H54 (cell line): ENCODE data around the gene DCTN5.
"Not testable (repeated sequence)": the region's sequence is repeated elsewhere in the genome, so short reads cannot be mapped to it uniquely, and the experiment has no call there.

Source experiments
- DNase-seq: peaks from one replicate; pipeline ENCODE4 v3.0.0; 2011; ENCODE audit warnings: low spot score, mixed read lengths; ENCODE audit not compliant: insufficient read length
- FAIRE-seq: peaks from 3 replicates; lab custom pipeline; 2011; peaks lifted over from hg19 to GRCh38; lab: Jason Lieb, UNC
- POLR2A ChIP-seq: IDR thresholded peaks from 2 replicates; pipeline ENCODE4 v1.6.1; 2011; ENCODE audit warnings: low read depth, mild to moderate bottlenecking, low read length

Gene DCTN5

DNA sequence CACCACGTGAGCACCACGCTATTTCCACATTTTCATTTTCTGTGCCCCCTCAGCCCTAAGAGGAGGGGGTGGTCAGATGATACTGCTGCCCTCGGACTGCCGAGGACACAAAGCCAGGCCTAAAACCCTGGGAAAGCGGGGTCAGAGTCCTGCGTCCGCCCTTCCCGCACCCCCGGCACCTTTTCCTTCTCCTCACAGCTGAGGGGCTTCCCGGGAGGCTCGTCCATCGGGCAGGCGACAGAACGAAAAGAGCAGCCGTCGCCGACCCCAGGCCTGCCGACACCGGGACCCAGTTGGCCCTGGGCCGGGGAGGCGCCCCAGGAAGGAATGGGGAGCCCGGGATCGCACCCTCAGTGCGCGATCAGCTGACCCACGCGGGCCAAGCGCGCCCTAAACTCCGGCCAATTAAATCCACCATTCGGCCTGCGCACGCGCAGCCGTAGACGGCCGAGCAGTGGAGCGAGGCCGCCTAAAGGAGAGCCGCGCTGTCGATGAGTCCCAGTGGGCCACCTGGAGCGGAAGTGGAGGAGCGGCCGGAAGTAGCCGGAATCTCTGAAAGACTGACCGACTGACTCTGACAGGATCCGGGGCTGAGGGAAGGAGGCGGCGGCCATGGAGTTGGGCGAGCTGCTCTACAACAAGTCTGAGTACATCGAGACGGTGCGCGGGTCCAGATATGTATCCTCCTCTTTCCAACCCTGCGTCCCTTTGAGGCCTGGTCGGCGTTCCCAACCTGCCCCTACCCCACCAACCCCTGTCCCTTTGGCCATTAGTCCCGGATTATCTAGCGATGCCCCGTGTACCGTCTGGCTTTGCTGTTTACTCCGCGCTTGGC, at the start of gene DCTN5, which contains the start of gene PALB2:
DCTN5 (plus strand) TSS at position 536 of the 835 bp plus-strand sequence; CDS start at position 613, 77 bp downstream.
PALB2 (minus strand) TSS at position 380 of the 835 bp plus-strand sequence; CDS start at position 227, 153 bp downstream.
- FAIRE-seq, result peak; percentile 36
- peak; percentile 48 for TF ChIP-seq POLR2A

GRCh38 chr16:23594186-23594585, 47.1 kb upstream of the DCTN5 start:
- DNase-seq (no peak), FAIRE-seq (no peak)
- TF ChIP-seq POLR2A, result no peak

More for the DNA sequence above, at the start of gene DCTN5, which contains the start of gene PALB2:
- DNase-seq, result peak; percentile 78

GRCh38 chr16:23595246-23595950, 45.9 kb upstream of the DCTN5 start:
- FAIRE-seq (no peak), DNase-seq (no peak)
- no peak for TF ChIP-seq POLR2A

DNA sequence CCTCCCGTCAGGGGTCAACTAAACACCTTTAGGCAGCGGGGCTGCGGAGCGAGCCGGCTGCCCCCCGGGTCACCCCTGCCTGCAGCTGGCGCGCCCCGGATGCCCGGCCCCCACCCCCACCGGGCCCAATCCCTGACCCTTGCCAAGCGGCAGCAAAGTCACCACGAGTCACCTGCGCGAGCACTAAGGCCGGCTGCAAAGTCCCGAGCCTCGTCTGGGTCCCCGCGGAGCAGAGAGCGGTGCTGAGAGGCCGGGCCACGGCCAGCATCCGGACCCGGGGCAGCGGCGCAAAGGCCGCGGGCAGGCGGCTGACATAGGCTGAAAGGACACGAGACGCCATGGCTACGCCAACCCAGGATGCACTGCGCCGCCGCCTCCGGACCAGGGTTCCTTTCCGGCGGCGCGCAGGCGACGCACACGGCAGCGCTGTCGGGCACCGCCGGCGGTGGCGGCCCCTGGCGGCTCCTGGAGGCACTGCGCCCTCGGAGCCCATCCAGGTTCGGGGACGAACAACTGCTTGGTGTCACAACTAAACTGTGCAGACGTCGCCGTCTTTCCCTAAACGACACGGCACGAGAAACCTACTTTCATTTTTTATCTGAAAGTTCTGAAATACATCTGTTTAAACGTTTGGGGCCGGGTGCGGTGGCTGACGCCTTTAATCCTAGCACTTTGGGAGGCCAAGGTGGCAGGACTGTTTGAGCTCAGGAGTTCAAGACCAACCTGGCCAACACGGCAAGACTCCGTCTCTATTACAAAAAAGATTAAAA, 45.1 kb upstream of the DCTN5 start, which contains the start of gene NDUFAB1:
NDUFAB1 (minus strand) TSS at position 366 of the 770 bp plus-strand sequence; CDS start at position 340, 26 bp downstream.
- FAIRE-seq, result no peak

GRCh38 chr16:23597003-23597756, 44.1 kb upstream of the DCTN5 start:
- FAIRE-seq (no peak), DNase-seq (no peak)
- no peak for TF ChIP-seq POLR2A

More for the DNA sequence above, 45.1 kb upstream of the DCTN5 start, which contains the start of gene NDUFAB1:
- TF ChIP-seq POLR2A, result peak; percentile 60
- DNase-seq, result peak; percentile 89

GRCh38 chr16:23607726-23608125, 33.5 kb upstream of the DCTN5 start:
- TF ChIP-seq POLR2A, result no peak
- no peak for FAIRE-seq
- DNase-seq, result no peak

GRCh38 chr16:23608194-23608593, 33.1 kb upstream of the DCTN5 start:
- peak; percentile 44 for DNase-seq
- no peak for TF ChIP-seq POLR2A
- peak; percentile 84 for FAIRE-seq

GRCh38 chr16:23609929-23610328, 31.3 kb upstream of the DCTN5 start:
- no peak for FAIRE-seq

GRCh38 chr16:23610905-23611304, 30.4 kb upstream of the DCTN5 start:
- DNase-seq, FAIRE-seq: not testable (repeated sequence)

More at GRCh38 chr16:23609929-23610328, 31.3 kb upstream of the DCTN5 start:
- no peak for TF ChIP-seq POLR2A
- DNase-seq, result no peak

- no peak for TF ChIP-seq POLR2A
- no peak for FAIRE-seq
- DNase-seq, result no peak
Measured at GRCh38 chr16:23611936-23612335, 29.3 kb upstream of the DCTN5 start.

DNA sequence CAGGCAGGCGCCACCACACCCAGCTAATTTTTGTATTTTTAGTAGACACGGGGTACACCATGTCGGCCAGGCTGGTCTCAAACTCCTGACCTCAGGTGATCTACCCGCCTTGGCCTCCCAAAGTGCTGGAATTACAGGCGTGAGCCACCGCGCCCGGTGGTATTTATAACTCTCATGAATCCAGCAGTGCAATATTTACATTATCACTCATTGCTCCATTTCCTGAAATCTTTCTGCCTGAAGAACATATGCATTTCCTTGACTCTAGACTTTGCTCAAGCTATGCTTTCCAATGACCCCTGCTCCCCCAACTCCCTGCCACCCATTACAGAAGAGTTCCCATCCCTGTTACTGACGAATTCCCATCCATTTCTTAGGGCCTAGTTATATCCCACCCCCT, 25.5 kb upstream of the DCTN5 start:
- no peak for TF ChIP-seq POLR2A
- FAIRE-seq, result no peak

GRCh38 chr16:23624092-23624491, 17.2 kb upstream of the DCTN5 start:
- TF ChIP-seq POLR2A, result no peak
- DNase-seq (no peak), FAIRE-seq (no peak)

More for the DNA sequence above, 25.5 kb upstream of the DCTN5 start:
- no peak for DNase-seq

DNA sequence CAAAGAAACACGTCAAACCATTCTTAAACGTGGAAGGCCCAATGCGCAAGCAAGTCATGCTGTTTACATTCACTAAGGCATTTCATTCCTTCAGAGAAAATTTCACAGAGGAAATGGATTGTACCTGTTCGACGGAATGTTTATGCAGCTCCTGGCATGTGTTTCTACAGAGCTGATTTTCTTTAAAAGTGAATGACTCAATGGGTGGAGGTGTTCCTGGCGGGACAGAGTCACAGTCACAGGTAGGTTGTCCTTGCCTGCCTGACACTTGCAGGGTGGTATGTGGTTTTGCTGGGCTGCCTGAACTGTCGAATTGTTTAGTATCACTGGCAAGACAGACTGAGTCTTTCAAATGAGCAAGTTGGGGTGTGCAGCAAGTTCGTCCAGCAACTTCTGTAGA, 11.8 kb upstream of the DCTN5 start:
- no peak for TF ChIP-seq POLR2A
- no peak for FAIRE-seq
- DNase-seq, result no peak

- FAIRE-seq, DNase-seq: not testable (repeated sequence)
Measured at GRCh38 chr16:23631874-23632273, 9.4 kb upstream of the DCTN5 start.
